Liver (tissue), 9 donors: Measurements from ENCODE around the gene IFIT1B. TPM values are rescaled to one million over a fixed set of nuclear protein-coding genes. Genes with fewer than 3 reads are reported as not detected.
"Not testable (repeated sequence)": the region's sequence is repeated elsewhere in the genome, so short reads cannot be mapped to it uniquely, and the experiment has no call there.

ENCODE experiments used
- DNase-seq: peaks from one replicate; pipeline ENCODE4 v3.0.0-alpha.2; 2017; ENCODE audit warnings: low spot score
- H3K27ac ChIP-seq, 2 donors: one replicate each; pipeline ENCODE4 v1.7.0; 2013; ENCODE audit warnings: inconsistent platforms in 2 of 2, low read length in 2 of 2, control low read depth in 1 of 2, low read depth in 1 of 2, mild to moderate bottlenecking in 1 of 2
- H3K27me3 ChIP-seq, 4 donors: one replicate each; pipeline versions ENCODE4 v1.6.1 to v1.7.0; 2013; ENCODE audit warnings: low read length in 3 of 4, inconsistent platforms in 1 of 4, mild to moderate bottlenecking in 1 of 4, moderate library complexity in 1 of 4; ENCODE audit not compliant: control insufficient read depth in 4 of 4, insufficient read depth in 4 of 4
- H3K36me3 ChIP-seq, 4 donors: one replicate each; pipeline versions ENCODE4 v1.6.1 to v1.7.0; 2013; ENCODE audit warnings: low read length in 3 of 4, mild to moderate bottlenecking in 3 of 4, low read depth in 1 of 4, moderate library complexity in 1 of 4; ENCODE audit not compliant: control insufficient read depth in 4 of 4, insufficient read depth in 3 of 4
- H3K4me1 ChIP-seq, 4 donors: one replicate each; pipeline versions ENCODE4 v1.6.1 to v1.7.0; 2013; ENCODE audit warnings: low read length in 3 of 4, mild to moderate bottlenecking in 3 of 4, moderate library complexity in 1 of 4; ENCODE audit not compliant: control insufficient read depth in 4 of 4, insufficient read depth in 4 of 4
- H3K4me3 ChIP-seq, 3 donors: one replicate each; pipeline versions ENCODE4 v1.6.1 to v1.7.0; 2013; ENCODE audit warnings: low read length in 3 of 3, control low read depth in 1 of 3, low read depth in 1 of 3, mild to moderate bottlenecking in 1 of 3
- H3K9ac ChIP-seq, 2 donors: one replicate each; pipeline ENCODE4 v1.7.0; 2013; ENCODE audit warnings: low read length in 2 of 2, mild to moderate bottlenecking in 2 of 2, moderate library complexity in 2 of 2, control low read depth in 1 of 2, low read depth in 1 of 2
- H3K9me3 ChIP-seq, 4 donors: one replicate each; pipeline versions ENCODE4 v1.6.1 to v1.7.0; 2013; ENCODE audit warnings: low read length in 3 of 4; ENCODE audit not compliant: control insufficient read depth in 4 of 4
- CTCF ChIP-seq: fragments of 150-350 bp; IDR thresholded peaks from 2 replicates; pipeline ENCODE4 v1.5.1; 2017; ENCODE audit warnings: improper control_type of control experiment, low read depth, low read length; ENCODE audit not compliant: missing input control
- FOXA1 ChIP-seq: IDR thresholded peaks from 2 replicates; pipeline ENCODE4 v1.6.1; 2016; ENCODE audit warnings: antibody characterized with exemption
- FOXA2 ChIP-seq: IDR thresholded peaks from 2 replicates; pipeline ENCODE4 v1.6.1; 2016; ENCODE audit warnings: antibody characterized with exemption
- GABPA ChIP-seq, 2 donors: IDR thresholded peaks in 1 of 2; conservative IDR thresholded peaks in 1 of 2; 2 replicates each; pipeline ENCODE4 v1.6.1; 2016; ENCODE audit warnings: antibody characterized with exemption in 2 of 2, mild to moderate bottlenecking in 1 of 2, moderate library complexity in 1 of 2
- HNF4A ChIP-seq, 2 donors: conservative IDR thresholded peaks; 2 replicates each; pipeline ENCODE4 v1.6.1; 2016; ENCODE audit warnings: antibody characterized with exemption in 2 of 2, mild to moderate bottlenecking in 2 of 2
- HNF4G ChIP-seq: IDR thresholded peaks from 2 replicates; pipeline ENCODE4 v1.6.1; 2016; ENCODE audit warnings: antibody characterized with exemption
- JUND ChIP-seq, 2 donors: IDR thresholded peaks; 2 replicates each; pipeline ENCODE4 v1.6.1; 2016; ENCODE audit warnings: antibody characterized with exemption in 2 of 2
- MAX ChIP-seq: IDR thresholded peaks from 2 replicates; pipeline ENCODE4 v1.6.1; 2016; ENCODE audit warnings: antibody characterized with exemption
- NR2F2 ChIP-seq: IDR thresholded peaks from 2 replicates; pipeline ENCODE4 v1.6.1; 2016; ENCODE audit warnings: antibody characterized with exemption
- RAD21 ChIP-seq, 2 donors: IDR thresholded peaks; 2 replicates each; pipeline ENCODE4 v1.6.1; 2016; ENCODE audit warnings: antibody characterized with exemption in 2 of 2, mild to moderate bottlenecking in 2 of 2
- REST ChIP-seq: IDR thresholded peaks from 2 replicates; pipeline ENCODE4 v1.6.1; 2016; ENCODE audit warnings: antibody characterized with exemption, mild to moderate bottlenecking
- RXRA ChIP-seq, 2 donors: IDR thresholded peaks; 2 replicates each; pipeline ENCODE4 v1.6.1; 2017 to 2018; ENCODE audit warnings: antibody characterized with exemption in 2 of 2, mild to moderate bottlenecking in 1 of 2
- SP1 ChIP-seq: IDR thresholded peaks from 2 replicates; pipeline ENCODE4 v1.6.1; 2018; ENCODE audit warnings: antibody characterized with exemption, mild to moderate bottlenecking
- TAF1 ChIP-seq: conservative IDR thresholded peaks from 2 replicates; pipeline ENCODE4 v1.6.1; 2016; ENCODE audit warnings: antibody characterized with exemption, mild to moderate bottlenecking
- YY1 ChIP-seq: IDR thresholded peaks from 2 replicates; pipeline ENCODE4 v1.6.1; 2016; ENCODE audit warnings: antibody characterized with exemption, mild to moderate bottlenecking
- ZBTB33 ChIP-seq: IDR thresholded peaks from 2 replicates; pipeline ENCODE4 v1.6.1; 2016; ENCODE audit warnings: antibody characterized with exemption
- WGBS: extraction: QIAGEN DNeasy Blood & Tissue Kit; methylation state at CpG from one replicate; pipeline ENCODE4 v1.1.7; 2013; 5-methylcytosine and 5-hydroxymethylcytosine counted together
- polyA plus RNA-seq, 2 donors: library from polyadenylated mRNA; stranded (reverse) in 1 of 2; unstranded in 1 of 2; fragments of 200-250 nt in 1 of 2; fragments of >200 nt in 1 of 2; fragmentation: Nextera tagmentation in 1 of 2; extraction: Ambion mirVana in 1 of 2; gene quantifications; one replicate each; pipeline versions ENCODE4 v1.2.1 to v1.2.3, GENCODE V29; 2013 to 2015
- total RNA-seq, 2 donors: library from RNA; depleted of rRNA; stranded (reverse); fragments of >200 nt; gene quantifications; one replicate each; pipeline ENCODE4 v1.2.3, GENCODE V29; 2014
- donor health status: healthy.
- donor health status: healthy.
- donor health status: healthy.
- donor health status: healthy.
- donor health status: healthy.

The IFIT1B gene
- total and polyA plus RNA-seq, 4 donors = 0.15 to 13.3 TPM; not detected in 2

- peaks cover 22 to 60% (median 45%) of the 10 kb centered on the region in 4 donors for H3K4me1 ChIP-seq
- no peaks in the 10 kb centered on the region for H3K27me3 ChIP-seq
- no peaks in the 10 kb centered on the region for H3K36me3 ChIP-seq
- H3K9ac ChIP-seq = no peak overlapping the region
- H3K9me3 ChIP-seq = no peaks in the 10 kb centered on the region
- 75% methylated on average over 5 of the region's 5 CpGs for WGBS
- H3K27ac ChIP-seq = peak overlapping the region in 1 of 2 donors; percentile 51
- DNase-seq = no peak
- TF ChIP-seq FOXA1 = no peak
- TF ChIP-seq GABPA (IDR thresholded peaks at IDR 0.05 in 1 of 2, conservative IDR thresholded peaks at IDR 0.05 in 1 of 2) = no peak
- no peak for TF ChIP-seq NR2F2
- TF ChIP-seq MAX = no peak
- TF ChIP-seq CTCF = no peak
- TF ChIP-seq FOXA2 = no peak
- no peak for TF ChIP-seq HNF4A (conservative IDR thresholded peaks at IDR 0.05)
- TF ChIP-seq ZBTB33 = no peak
- no peak for TF ChIP-seq SP1
- TF ChIP-seq HNF4G = no peak
- no peak for TF ChIP-seq YY1
- no peak overlapping the region for H3K4me3 ChIP-seq
Observed at GRCh38 chr10:89348481-89348880, 29.4 kb upstream of the IFIT1B start.

GRCh38 chr10:89348975-89349374 lies 28.9 kb upstream of the IFIT1B start:
- DNase-seq = no peak
- Histone ChIP-seq H3K36me3 (no peaks in the 10 kb centered on the region), H3K9ac (no peak overlapping the region), H3K27ac (peak overlapping the region in 1 of 2 donors; percentile 65), H3K9me3 (no peaks in the 10 kb centered on the region), H3K4me3 (no peak overlapping the region), H3K27me3 (no peaks in the 10 kb centered on the region), H3K4me1 (peaks cover 22 to 60% (median 45%) of the 10 kb centered on the region in 4 donors)
- TF ChIP-seq FOXA1 = no peak
- peak; percentile 38 for TF ChIP-seq NR2F2
- no peak for TF ChIP-seq JUND (IDR thresholded peaks at IDR 0.05)
- 69% methylated on average over 2 of the region's 2 CpGs for WGBS

GRCh38 chr10:89350631-89351315 lies 27.1 kb upstream of the IFIT1B start:
- H3K36me3 ChIP-seq, H3K4me3 ChIP-seq, H3K27me3 ChIP-seq, H3K9me3 ChIP-seq: not testable (repeated sequence)
- peak; percentile 27 for DNase-seq
- Histone ChIP-seq H3K4me1 (peaks cover 22 to 58% (median 44%) of the 10 kb centered on the region in 4 donors), H3K9ac (peak overlapping the region in 1 of 2 donors; percentile 92), H3K27ac (peak overlapping the region; percentile 88 to 91)
- TF ChIP-seq REST = peak; percentile 20
- peak in 1 of 2 donors; percentile 24 for TF ChIP-seq RXRA (IDR thresholded peaks at IDR 0.05)
- peak in 1 of 2 donors; percentile 20 for TF ChIP-seq HNF4A (conservative IDR thresholded peaks at IDR 0.05)
- peak in 1 of 2 donors; percentile 4 for TF ChIP-seq RAD21 (IDR thresholded peaks at IDR 0.05)
- peak; percentile 31 for TF ChIP-seq MAX
- peak; percentile 25 for TF ChIP-seq TAF1
- peak in 1 of 2 donors; percentile 11 for TF ChIP-seq JUND (IDR thresholded peaks at IDR 0.05)
- WGBS = 11% methylated on average over 7 of the region's 7 CpGs
